ENCODE results near the gene KRT73. TPM values are rescaled to one million over a fixed set of nuclear protein-coding genes. Genes with fewer than 3 reads are reported as not detected.

Gene KRT73
- total RNA-seq, 2 experiments from 2014 or later: 67.2 to 69.7 TPM

DNA sequence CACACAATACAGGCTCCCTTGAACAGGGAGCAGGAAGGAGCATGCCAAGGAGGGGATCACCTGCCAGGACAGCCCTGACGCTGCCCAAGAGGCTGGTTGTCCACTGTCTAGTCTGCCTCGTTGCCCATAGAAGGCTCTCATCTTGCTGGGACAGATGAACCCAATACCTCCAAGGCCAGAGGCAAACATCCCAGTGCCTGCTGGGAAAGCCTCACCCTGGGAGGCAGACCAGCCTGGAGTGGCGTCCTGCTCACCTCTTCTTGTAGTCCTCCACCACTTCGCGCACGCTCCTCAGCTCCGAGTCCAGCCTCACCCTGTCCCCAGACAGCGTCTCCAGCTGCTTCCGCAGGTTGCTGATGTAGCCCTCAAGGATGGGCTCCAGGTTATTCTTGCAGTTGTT, 2.4 kb downstream of the KRT73 start:
- intact Hi-C loops (cut with DNase I, micrococcal nuclease): loop anchor here in 1 of 2 experiments (1.0 to 2.0 kb wide), 3 partner anchors 17 to 30 kb away; no protein-coding TSS in a partner anchor
- H3K4me3 ChIP-seq (ENCODE audit: low read length): no peak overlapping the region
- POLR2A ChIA-PET: interaction anchor here (0.9 to 1.6 kb wide), 4 partner anchors 13 to 30 kb away, joined by 3 to 4 read pairs (median 4); no protein-coding TSS in a partner anchor

DNA sequence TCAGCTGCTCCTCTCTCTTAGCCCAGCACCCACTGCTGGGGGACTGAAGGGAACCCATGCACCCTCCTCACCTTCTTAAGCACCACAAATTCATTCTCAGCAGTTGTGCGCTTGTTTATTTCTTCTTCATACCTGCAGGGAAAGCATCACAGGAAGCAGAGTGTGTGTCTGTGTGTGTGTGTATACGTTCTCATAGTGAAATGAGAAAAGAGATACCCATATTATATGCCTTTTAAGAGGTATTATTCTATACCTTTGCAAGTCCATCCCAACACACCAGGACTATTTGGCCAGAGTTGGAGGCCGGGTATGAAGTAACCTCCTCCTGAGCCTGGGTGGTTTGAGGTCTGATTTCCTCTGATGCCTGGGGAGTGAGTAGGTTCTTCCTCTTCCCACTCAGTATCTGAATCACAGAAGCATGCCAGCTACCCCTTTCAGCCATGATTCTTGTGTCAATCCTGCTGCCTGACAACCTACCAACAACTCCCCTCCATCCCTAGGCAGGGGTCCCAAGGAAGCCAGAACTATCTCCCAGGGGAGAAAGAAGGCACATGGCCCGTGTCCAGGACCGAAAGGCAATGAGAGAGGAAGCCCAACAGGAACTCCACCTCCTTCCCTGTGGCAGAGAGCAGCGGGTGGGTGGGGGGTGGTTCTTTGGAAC, 3.0 kb downstream of the KRT73 start:
- Mint-ChIP-seq H3K27ac (peak overlapping the region; percentile 89), H3K9me3 (no peaks in the 10 kb centered on the region), H3K27me3 (no peaks in the 10 kb centered on the region), H3K4me1 (ENCODE audit: low read depth) (peaks cover 100% of the 10 kb centered on the region), H3K36me3 (ENCODE audit: low read depth) (peaks cover 38% of the 10 kb centered on the region), H3K4me3 (peak overlapping the region; percentile 62)
- H3K9me3 ChIP-seq (ENCODE audit: control insufficient read depth in 1 of 2, insufficient read depth in 1 of 2, low read length in 2 of 2): no peaks in the 10 kb centered on the region
- H3K27me3 ChIP-seq (ENCODE audit: control insufficient read depth in 1 of 2, insufficient read depth in 2 of 2, low read length in 2 of 2): no peaks in the 10 kb centered on the region
- intact Hi-C loops (cut with DNase I, micrococcal nuclease): loop anchor here in 1 of 2 experiments (1.0 to 2.0 kb wide), 3 partner anchors 17 to 30 kb away; no protein-coding TSS in a partner anchor
- H3K36me3 ChIP-seq (ENCODE audit: insufficient read depth, low read length): peaks cover 3% of the 10 kb centered on the region
- H3K4me3 ChIP-seq (ENCODE audit: low read length): no peak overlapping the region
- H3K4me1 ChIP-seq (ENCODE audit: insufficient read depth, low read length): peaks cover 89% of the 10 kb centered on the region
- TF ChIP-seq, protein P1, sequence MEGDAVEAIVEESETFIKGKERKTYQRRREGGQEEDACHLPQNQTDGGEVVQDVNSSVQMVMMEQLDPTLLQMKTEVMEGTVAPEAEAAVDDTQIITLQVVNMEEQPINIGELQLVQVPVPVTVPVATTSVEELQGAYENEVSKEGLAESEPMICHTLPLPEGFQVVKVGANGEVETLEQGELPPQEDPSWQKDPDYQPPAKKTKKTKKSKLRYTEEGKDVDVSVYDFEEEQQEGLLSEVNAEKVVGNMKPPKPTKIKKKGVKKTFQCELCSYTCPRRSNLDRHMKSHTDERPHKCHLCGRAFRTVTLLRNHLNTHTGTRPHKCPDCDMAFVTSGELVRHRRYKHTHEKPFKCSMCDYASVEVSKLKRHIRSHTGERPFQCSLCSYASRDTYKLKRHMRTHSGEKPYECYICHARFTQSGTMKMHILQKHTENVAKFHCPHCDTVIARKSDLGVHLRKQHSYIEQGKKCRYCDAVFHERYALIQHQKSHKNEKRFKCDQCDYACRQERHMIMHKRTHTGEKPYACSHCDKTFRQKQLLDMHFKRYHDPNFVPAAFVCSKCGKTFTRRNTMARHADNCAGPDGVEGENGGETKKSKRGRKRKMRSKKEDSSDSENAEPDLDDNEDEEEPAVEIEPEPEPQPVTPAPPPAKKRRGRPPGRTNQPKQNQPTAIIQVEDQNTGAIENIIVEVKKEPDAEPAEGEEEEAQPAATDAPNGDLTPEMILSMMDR (IDR thresholded peaks at IDR 0.05): no peak
- DNase-seq: peak in 3 of 14 experiments; percentile 11 to 42 (median 35)
- ChIA-PET CTCF (no interaction called here), POLR2A (interaction anchor here (0.9 to 1.6 kb wide), 4 partner anchors 14 to 29 kb away, joined by 3 to 4 read pairs (median 4); no protein-coding TSS in a partner anchor)
- peak; percentile 32 for ATAC-seq (ENCODE audit: poor library complexity)
- peak overlapping the region; percentile 47 to 61 for H3K27ac ChIP-seq (ENCODE audit: low read depth in 1 of 2, low read length in 2 of 2)

More for the DNA sequence above, 2.4 kb downstream of the KRT73 start:
- TF ChIP-seq, protein P1 (IDR thresholded peaks at IDR 0.05): no peak
- peaks cover 86% of the 10 kb centered on the region for H3K4me1 ChIP-seq (ENCODE audit: insufficient read depth, low read length)
- no peaks in the 10 kb centered on the region for H3K9me3 Mint-ChIP-seq
- peak overlapping the region; percentile 47 to 61 for H3K27ac ChIP-seq (ENCODE audit: low read depth in 1 of 2, low read length in 2 of 2)
- peak overlapping the region; percentile 22 for H3K4me3 Mint-ChIP-seq
- H3K36me3 ChIP-seq (ENCODE audit: insufficient read depth, low read length): peaks cover 3% of the 10 kb centered on the region
- CTCF ChIA-PET: no interaction called here
- H3K36me3 Mint-ChIP-seq (ENCODE audit: low read depth): peaks cover 33% of the 10 kb centered on the region
- no peak for ATAC-seq (ENCODE audit: poor library complexity)
- H3K27me3 ChIP-seq (ENCODE audit: control insufficient read depth in 1 of 2, insufficient read depth in 2 of 2, low read length in 2 of 2): no peaks in the 10 kb centered on the region
- peak overlapping the region; percentile 89 for H3K27ac Mint-ChIP-seq
- H3K9me3 ChIP-seq (ENCODE audit: control insufficient read depth in 1 of 2, insufficient read depth in 1 of 2, low read length in 2 of 2): no peaks in the 10 kb centered on the region
- no peaks in the 10 kb centered on the region for H3K27me3 Mint-ChIP-seq
- H3K4me1 Mint-ChIP-seq (ENCODE audit: low read depth): peaks cover 100% of the 10 kb centered on the region
- DNase-seq: no peak

DNA sequence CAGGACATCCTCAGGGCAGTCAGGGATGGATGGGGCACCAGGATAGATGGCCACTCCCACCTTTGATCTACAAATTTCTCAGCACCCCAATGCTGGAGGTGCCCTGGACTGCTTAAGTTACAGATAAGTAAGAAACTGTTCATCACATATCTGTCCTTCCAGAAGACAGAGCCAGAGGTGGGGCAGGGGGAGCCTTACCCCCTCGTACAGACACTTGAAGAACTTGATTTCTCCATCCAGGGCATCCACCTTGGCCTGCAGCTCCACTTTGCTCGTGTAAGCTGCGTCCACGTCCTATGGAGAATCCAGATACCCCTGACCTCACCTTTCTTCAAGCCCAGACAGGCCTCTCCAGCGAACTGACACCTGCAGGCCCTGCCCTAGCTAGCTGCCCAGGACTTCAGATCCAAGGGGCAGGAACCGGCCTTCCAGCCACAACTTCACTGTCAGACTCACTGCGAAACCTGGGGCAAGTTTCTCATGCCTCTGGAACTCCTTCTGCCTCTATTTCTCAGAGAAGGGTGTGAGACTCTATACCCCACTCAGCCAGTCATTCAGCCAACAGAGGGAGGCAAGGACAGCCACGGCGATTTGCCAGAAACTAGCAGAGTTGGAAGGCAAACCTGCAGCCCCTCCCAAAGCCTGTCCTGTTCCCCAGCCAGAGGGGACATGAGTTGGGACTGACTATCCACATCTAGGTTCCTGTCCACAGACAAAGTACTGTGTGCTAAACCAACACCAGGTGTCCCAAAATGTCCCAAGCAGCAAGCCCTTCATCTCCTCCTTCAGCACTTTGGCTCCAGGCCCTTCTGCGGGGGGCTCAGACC, 3.8 kb downstream of the KRT73 start:
- Mint-ChIP-seq H3K4me3 (peak overlapping the region; percentile 62), H3K27ac (peak overlapping the region; percentile 89), H3K9me3 (no peaks in the 10 kb centered on the region), H3K27me3 (no peaks in the 10 kb centered on the region), H3K36me3 (ENCODE audit: low read depth) (peaks cover 41% of the 10 kb centered on the region), H3K4me1 (ENCODE audit: low read depth) (peaks cover 99% of the 10 kb centered on the region)
- Histone ChIP-seq H3K27me3 (ENCODE audit: control insufficient read depth in 1 of 2, insufficient read depth in 2 of 2, low read length in 2 of 2) (no peaks in the 10 kb centered on the region), H3K4me3 (ENCODE audit: low read length) (no peak overlapping the region), H3K4me1 (ENCODE audit: insufficient read depth, low read length) (peaks cover 93% of the 10 kb centered on the region), H3K27ac (ENCODE audit: low read depth in 1 of 2, low read length in 2 of 2) (peak overlapping the region; percentile 48 to 61), H3K36me3 (ENCODE audit: insufficient read depth, low read length) (peaks cover 3% of the 10 kb centered on the region), H3K9me3 (ENCODE audit: control insufficient read depth in 1 of 2, insufficient read depth in 1 of 2, low read length in 2 of 2) (no peaks in the 10 kb centered on the region)
- intact Hi-C loops (cut with DNase I, micrococcal nuclease): loop anchor here (1.0 to 5.0 kb wide), 5 partner anchors 18 to 128 kb away; no protein-coding TSS in a partner anchor
- TF ChIP-seq, protein P1 (IDR thresholded peaks at IDR 0.05): no peak
- ChIA-PET POLR2A (interaction anchor here (1.1 to 1.6 kb wide), 3 partner anchors 18 to 30 kb away, joined by 3 to 4 read pairs (median 3); no protein-coding TSS in a partner anchor), CTCF (no interaction called here)
- DNase-seq (no peak), ATAC-seq (ENCODE audit: poor library complexity) (no peak)

Data from CD4-positive, alpha-beta T cell (primary cell).